ENCODE data around the gene CHST11.

CHST11 gene

DNA sequence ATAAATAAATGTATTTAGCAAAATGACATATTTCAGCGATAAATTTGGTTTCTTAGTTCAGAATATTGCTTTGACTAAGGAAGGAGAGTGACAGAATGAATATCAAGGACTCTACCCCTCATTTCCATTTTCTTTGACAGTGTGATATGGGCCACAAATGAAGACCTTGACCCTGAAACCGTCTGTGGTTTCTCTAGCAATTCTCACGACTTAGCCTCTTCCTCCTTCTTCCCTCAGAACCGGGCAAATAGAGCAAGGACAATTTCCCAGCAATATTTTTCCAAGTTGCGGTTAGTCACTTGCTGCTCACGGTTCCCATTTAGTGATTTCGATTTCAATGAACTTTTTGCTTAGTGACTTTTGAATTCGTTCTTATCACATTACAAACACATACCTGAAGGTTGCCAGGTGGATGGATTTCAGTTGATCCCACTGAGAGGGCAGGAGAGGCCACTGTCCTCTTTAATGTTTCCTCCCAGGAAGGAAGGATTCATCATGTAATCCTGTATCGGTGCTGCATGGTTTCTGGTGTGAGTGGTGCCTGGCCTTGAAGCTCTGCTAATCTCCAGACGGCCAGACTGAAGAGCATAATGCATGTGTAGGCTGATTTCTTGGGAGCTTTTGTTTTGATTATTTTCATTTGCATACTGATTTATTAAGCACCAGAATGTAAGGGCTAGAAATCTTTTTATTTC lies 77.6 kb downstream of the CHST11 start:
- ChIA-PET POLR2A (no interaction called here), CTCF (interaction anchor here (0.6 to 1.6 kb wide), 2 partner anchors 153 to 655 kb away, joined by 3 to 4 read pairs; no protein-coding TSS in a partner anchor)
- H3K4me3 ChIP-seq (ENCODE audit: low read depth, low read length), result no peak overlapping the region
- TF ChIP-seq ZNF473 (tag by site-specific recombination; IDR thresholded peaks at IDR 0.05), result no peak
- TF ChIP-seq, protein P1, sequence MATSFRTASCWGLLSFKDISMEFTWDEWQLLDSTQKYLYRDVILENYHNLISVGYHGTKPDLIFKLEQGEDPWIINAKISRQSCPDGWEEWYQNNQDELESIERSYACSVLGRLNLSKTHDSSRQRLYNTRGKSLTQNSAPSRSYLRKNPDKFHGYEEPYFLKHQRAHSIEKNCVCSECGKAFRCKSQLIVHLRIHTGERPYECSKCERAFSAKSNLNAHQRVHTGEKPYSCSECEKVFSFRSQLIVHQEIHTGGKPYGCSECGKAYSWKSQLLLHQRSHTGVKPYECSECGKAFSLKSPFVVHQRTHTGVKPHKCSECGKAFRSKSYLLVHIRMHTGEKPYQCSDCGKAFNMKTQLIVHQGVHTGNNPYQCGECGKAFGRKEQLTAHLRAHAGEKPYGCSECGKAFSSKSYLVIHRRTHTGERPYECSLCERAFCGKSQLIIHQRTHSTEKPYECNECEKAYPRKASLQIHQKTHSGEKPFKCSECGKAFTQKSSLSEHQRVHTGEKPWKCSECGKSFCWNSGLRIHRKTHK (tag by site-specific recombination; IDR thresholded peaks at IDR 0.05), result no peak
- TF ChIP-seq ZNF48 (tag by site-specific recombination; IDR thresholded peaks at IDR 0.05), result no peak
- no peak for TF ChIP-seq GLI4 (tag by site-specific recombination; IDR thresholded peaks at IDR 0.05)
- TF ChIP-seq ZNF510 (tag by site-specific recombination; IDR thresholded peaks at IDR 0.05; ENCODE audit: insufficient replicate concordance), result no peak
- TF ChIP-seq, protein P2, sequence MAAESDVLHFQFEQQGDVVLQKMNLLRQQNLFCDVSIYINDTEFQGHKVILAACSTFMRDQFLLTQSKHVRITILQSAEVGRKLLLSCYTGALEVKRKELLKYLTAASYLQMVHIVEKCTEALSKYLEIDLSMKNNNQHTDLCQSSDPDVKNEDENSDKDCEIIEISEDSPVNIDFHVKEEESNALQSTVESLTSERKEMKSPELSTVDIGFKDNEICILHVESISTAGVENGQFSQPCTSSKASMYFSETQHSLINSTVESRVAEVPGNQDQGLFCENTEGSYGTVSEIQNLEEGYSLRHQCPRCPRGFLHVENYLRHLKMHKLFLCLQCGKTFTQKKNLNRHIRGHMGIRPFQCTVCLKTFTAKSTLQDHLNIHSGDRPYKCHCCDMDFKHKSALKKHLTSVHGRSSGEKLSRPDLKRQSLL (tag by site-specific recombination; IDR thresholded peaks at IDR 0.05), result no peak
- TF ChIP-seq ZNF707 (tag by site-specific recombination; IDR thresholded peaks at IDR 0.05), result no peak
- TF ChIP-seq YY1 (tag by site-specific recombination; IDR thresholded peaks at IDR 0.05), result no peak
- TF ChIP-seq, protein P3, sequence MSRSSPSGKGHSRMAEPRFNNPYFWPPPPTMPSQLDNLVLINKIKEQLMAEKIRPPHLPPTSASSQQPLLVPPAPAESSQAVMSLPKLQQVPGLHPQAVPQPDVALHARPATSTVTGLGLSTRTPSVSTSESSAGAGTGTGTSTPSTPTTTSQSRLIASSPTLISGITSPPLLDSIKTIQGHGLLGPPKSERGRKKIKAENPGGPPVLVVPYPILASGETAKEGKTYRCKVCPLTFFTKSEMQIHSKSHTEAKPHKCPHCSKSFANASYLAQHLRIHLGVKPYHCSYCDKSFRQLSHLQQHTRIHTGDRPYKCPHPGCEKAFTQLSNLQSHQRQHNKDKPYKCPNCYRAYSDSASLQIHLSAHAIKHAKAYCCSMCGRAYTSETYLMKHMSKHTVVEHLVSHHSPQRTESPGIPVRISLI (tag by site-specific recombination; IDR thresholded peaks at IDR 0.05), result no peak
- TF ChIP-seq, protein P4, sequence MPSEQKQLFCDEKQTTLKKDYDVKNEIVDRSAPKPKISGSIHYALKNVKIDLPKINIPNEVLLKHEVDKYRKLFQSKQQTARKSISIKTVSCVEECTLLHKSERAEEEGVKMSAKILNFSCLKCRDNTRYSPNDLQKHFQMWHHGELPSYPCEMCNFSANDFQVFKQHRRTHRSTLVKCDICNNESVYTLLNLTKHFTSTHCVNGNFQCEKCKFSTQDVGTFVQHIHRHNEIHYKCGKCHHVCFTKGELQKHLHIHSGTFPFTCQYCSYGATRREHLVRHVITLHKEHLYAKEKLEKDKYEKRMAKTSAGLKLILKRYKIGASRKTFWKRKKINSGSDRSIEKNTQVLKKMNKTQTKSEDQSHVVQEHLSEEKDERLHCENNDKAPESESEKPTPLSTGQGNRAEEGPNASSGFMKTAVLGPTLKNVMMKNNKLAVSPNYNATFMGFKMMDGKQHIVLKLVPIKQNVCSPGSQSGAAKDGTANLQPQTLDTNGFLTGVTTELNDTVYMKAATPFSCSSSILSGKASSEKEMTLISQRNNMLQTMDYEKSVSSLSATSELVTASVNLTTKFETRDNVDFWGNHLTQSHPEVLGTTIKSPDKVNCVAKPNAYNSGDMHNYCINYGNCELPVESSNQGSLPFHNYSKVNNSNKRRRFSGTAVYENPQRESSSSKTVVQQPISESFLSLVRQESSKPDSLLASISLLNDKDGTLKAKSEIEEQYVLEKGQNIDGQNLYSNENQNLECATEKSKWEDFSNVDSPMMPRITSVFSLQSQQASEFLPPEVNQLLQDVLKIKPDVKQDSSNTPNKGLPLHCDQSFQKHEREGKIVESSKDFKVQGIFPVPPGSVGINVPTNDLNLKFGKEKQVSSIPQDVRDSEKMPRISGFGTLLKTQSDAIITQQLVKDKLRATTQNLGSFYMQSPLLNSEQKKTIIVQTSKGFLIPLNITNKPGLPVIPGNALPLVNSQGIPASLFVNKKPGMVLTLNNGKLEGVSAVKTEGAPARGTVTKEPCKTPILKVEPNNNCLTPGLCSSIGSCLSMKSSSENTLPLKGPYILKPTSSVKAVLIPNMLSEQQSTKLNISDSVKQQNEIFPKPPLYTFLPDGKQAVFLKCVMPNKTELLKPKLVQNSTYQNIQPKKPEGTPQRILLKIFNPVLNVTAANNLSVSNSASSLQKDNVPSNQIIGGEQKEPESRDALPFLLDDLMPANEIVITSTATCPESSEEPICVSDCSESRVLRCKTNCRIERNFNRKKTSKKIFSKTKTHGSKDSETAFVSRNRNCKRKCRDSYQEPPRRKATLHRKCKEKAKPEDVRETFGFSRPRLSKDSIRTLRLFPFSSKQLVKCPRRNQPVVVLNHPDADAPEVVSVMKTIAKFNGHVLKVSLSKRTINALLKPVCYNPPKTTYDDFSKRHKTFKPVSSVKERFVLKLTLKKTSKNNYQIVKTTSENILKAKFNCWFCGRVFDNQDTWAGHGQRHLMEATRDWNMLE (tag by site-specific recombination; conservative IDR thresholded peaks at IDR 0.05; ENCODE audit: low read depth), result no peak
- TF ChIP-seq, protein P5, sequence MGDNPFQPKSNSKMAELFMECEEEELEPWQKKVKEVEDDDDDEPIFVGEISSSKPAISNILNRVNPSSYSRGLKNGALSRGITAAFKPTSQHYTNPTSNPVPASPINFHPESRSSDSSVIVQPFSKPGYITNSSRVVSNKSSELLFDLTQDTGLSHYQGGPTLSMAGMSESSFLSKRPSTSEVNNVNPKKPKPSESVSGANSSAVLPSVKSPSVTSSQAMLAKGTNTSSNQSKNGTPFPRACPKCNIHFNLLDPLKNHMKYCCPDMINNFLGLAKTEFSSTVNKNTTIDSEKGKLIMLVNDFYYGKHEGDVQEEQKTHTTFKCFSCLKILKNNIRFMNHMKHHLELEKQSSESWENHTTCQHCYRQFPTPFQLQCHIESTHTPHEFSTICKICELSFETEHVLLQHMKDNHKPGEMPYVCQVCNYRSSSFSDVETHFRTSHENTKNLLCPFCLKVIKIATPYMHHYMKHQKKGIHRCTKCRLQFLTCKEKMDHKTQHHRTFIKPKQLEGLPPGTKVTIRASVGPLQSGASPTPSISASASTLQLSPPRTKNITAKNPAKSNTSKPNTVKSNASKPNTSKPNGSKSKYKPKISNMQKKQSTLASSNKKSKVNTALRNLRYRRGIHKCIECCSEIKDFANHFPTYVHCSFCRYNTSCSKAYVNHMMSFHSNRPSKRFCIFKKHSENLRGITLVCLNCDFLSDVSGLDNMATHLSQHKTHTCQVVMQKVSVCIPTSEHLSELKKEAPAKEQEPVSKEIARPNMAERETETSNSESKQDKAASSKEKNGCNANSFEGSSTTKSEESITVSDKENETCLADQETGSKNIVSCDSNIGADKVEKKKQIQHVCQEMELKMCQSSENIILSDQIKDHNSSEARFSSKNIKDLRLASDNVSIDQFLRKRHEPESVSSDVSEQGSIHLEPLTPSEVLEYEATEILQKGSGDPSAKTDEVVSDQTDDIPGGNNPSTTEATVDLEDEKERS (tag by site-specific recombination; IDR thresholded peaks at IDR 0.05), result no peak
- no peaks in the 10 kb centered on the region for H3K4me1 ChIP-seq (ENCODE audit: control insufficient read depth, insufficient read depth, low read length)
- no peak overlapping the region for H3K27ac ChIP-seq (ENCODE audit: extremely low read depth, low read depth, low read length)
- H3K9me3 ChIP-seq (ENCODE audit: control insufficient read depth, insufficient read depth, low read depth, low read length), result no peaks in the 10 kb centered on the region
- H3K36me3 ChIP-seq (ENCODE audit: control insufficient read depth in 2 of 2, insufficient read depth in 1 of 2, low read length in 2 of 2), result no peaks in the 10 kb centered on the region

DNA sequence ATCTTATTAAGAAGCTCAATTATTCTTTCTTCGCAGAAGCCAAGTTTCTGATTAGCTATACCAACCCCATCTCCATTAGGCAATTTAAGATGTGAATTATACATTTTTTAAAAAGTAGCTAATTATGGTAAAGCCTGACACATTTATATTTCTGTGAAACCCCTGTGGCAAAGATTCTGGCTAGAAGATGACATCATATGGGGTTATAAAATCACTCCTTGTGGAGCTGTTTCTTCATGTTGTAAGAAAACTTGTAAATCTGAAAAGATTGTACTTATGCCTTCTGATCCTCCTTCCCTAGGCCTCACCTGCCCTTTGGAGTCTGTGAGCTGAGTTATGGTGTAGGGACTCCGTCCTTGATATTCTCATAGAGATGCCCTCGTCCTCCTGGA lies 78.1 kb downstream of the CHST11 start:
- no peaks in the 10 kb centered on the region for H3K4me1 ChIP-seq (ENCODE audit: control insufficient read depth, insufficient read depth, low read length)
- no peaks in the 10 kb centered on the region for H3K9me3 ChIP-seq (ENCODE audit: control insufficient read depth, insufficient read depth, low read depth, low read length)
- no peak overlapping the region for H3K4me3 ChIP-seq (ENCODE audit: low read depth, low read length)
- no peak overlapping the region for H3K27ac ChIP-seq (ENCODE audit: extremely low read depth, low read depth, low read length)
- no peaks in the 10 kb centered on the region for H3K36me3 ChIP-seq (ENCODE audit: control insufficient read depth in 2 of 2, insufficient read depth in 1 of 2, low read length in 2 of 2)
- CTCF ChIA-PET, result interaction anchor here (0.6 to 1.6 kb wide), 3 partner anchors 49 to 654 kb away, joined by 3 to 6 read pairs (median 4); no protein-coding TSS in a partner anchor
- TF ChIP-seq, protein P6, sequence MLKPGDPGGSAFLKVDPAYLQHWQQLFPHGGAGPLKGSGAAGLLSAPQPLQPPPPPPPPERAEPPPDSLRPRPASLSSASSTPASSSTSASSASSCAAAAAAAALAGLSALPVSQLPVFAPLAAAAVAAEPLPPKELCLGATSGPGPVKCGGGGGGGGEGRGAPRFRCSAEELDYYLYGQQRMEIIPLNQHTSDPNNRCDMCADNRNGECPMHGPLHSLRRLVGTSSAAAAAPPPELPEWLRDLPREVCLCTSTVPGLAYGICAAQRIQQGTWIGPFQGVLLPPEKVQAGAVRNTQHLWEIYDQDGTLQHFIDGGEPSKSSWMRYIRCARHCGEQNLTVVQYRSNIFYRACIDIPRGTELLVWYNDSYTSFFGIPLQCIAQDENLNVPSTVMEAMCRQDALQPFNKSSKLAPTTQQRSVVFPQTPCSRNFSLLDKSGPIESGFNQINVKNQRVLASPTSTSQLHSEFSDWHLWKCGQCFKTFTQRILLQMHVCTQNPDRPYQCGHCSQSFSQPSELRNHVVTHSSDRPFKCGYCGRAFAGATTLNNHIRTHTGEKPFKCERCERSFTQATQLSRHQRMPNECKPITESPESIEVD (tag by site-specific recombination; IDR thresholded peaks at IDR 0.05), result no peak
- TF ChIP-seq, protein P7, sequence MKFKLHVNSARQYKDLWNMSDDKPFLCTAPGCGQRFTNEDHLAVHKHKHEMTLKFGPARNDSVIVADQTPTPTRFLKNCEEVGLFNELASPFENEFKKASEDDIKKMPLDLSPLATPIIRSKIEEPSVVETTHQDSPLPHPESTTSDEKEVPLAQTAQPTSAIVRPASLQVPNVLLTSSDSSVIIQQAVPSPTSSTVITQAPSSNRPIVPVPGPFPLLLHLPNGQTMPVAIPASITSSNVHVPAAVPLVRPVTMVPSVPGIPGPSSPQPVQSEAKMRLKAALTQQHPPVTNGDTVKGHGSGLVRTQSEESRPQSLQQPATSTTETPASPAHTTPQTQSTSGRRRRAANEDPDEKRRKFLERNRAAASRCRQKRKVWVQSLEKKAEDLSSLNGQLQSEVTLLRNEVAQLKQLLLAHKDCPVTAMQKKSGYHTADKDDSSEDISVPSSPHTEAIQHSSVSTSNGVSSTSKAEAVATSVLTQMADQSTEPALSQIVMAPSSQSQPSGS (tag by site-specific recombination; IDR thresholded peaks at IDR 0.05; ENCODE audit: low read depth), result peak; percentile 77
- TF ChIP-seq KLF9 (tag by site-specific recombination; IDR thresholded peaks at IDR 0.05; ENCODE audit: low read depth) (no peak), ZBTB17 (tag by site-specific recombination; IDR thresholded peaks at IDR 0.05) (no peak)
- TF ChIP-seq, protein P8, sequence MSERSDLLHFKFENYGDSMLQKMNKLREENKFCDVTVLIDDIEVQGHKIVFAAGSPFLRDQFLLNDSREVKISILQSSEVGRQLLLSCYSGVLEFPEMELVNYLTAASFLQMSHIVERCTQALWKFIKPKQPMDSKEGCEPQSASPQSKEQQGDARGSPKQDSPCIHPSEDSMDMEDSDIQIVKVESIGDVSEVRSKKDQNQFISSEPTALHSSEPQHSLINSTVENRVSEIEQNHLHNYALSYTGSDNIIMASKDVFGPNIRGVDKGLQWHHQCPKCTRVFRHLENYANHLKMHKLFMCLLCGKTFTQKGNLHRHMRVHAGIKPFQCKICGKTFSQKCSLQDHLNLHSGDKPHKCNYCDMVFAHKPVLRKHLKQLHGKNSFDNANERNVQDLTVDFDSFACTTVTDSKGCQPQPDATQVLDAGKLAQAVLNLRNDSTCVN (tag by site-specific recombination; optimal IDR thresholded peaks at IDR 0.05), result no peak
- POLR2A ChIA-PET, result no interaction called here

Data from HEK293 (cell line).